Amygdala (tissue), 56 donors: ENCODE data around the gene POLDIP2.

ENCODE experiments used
- DNase-seq, 56 donors: peaks; one replicate each; lab custom pipeline; 2025; lab: John Stamatoyannopoulos, UW

Gene POLDIP2

GRCh38 chr17:28367641-28368305, 10.4 kb upstream of the POLDIP2 start:
- no peak for DNase-seq

GRCh38 chr17:28366605-28367004, 9.3 kb upstream of the POLDIP2 start:
- no peak for DNase-seq

GRCh38 chr17:28365487-28365886, 8.2 kb upstream of the POLDIP2 start:
- no peak for DNase-seq

- no peak for DNase-seq
Measured at GRCh38 chr17:28364665-28365363, 7.5 kb upstream of the POLDIP2 start, which contains the start of gene SEBOX. Gene SEBOX, minus strand, starts transcription at chr17:28365199. Its CDS starts 48 bp downstream, at chr17:28365151.

GRCh38 chr17:28363776-28364650, 6.7 kb upstream of the POLDIP2 start:
- no peak for DNase-seq

- no peak for DNase-seq
Measured at GRCh38 chr17:28363186-28363585, 5.9 kb upstream of the POLDIP2 start.

- no peak for DNase-seq
Measured at GRCh38 chr17:28357901-28358197, 522 bp upstream of the POLDIP2 start.

- DNase-seq = no peak
Measured at GRCh38 chr17:28350271-28350670, 7.1 kb downstream of the POLDIP2 start.

GRCh38 chr17:28348979-28349378, 8.3 kb downstream of the POLDIP2 start:
- DNase-seq = no peak

GRCh38 chr17:28347261-28347891, 10.0 kb downstream of the POLDIP2 start:
- DNase-seq = no peak

- DNase-seq = no peak
Measured at GRCh38 chr17:28346746-28347246, 10.5 kb downstream of the POLDIP2 start.

- DNase-seq = no peak
Measured at GRCh38 chr17:28346199-28346580, 11.1 kb downstream of the POLDIP2 start.

- no peak for DNase-seq
Measured at GRCh38 chr17:28345419-28346198, 11.7 kb downstream of the POLDIP2 start.

GRCh38 chr17:28344435-28344901, 12.9 kb downstream of the POLDIP2 start:
- DNase-seq = no peak

GRCh38 chr17:28344011-28344410, 13.3 kb downstream of the POLDIP2 start:
- DNase-seq = no peak

- no peak for DNase-seq
Measured at GRCh38 chr17:28343491-28343932, 13.8 kb downstream of the POLDIP2 start.

GRCh38 chr17:28342313-28342712, 15.0 kb downstream of the POLDIP2 start:
- no peak for DNase-seq

GRCh38 chr17:28341516-28341915, 15.8 kb downstream of the POLDIP2 start:
- no peak for DNase-seq

- no peak for DNase-seq
Measured at GRCh38 chr17:28340374-28340773, 17.0 kb downstream of the POLDIP2 start.

- DNase-seq = no peak
Measured at GRCh38 chr17:28339431-28339830, 17.9 kb downstream of the POLDIP2 start.
